SKM-1 (cell line): Measurements from ENCODE around the gene LNPEP.
"Not testable (repeated sequence)": the region's sequence is repeated elsewhere in the genome, so short reads cannot be mapped to it uniquely, and the experiment has no call there.

Experiments used
- DNase-seq: peaks from one replicate; lab custom pipeline; 2025; ENCODE audit not compliant: unreplicated experiment; lab: John Stamatoyannopoulos, UW

The LNPEP gene

GRCh38 chr5:96928931-96929708 lies 6.8 kb upstream of the LNPEP start:
- no peak for DNase-seq

DNA sequence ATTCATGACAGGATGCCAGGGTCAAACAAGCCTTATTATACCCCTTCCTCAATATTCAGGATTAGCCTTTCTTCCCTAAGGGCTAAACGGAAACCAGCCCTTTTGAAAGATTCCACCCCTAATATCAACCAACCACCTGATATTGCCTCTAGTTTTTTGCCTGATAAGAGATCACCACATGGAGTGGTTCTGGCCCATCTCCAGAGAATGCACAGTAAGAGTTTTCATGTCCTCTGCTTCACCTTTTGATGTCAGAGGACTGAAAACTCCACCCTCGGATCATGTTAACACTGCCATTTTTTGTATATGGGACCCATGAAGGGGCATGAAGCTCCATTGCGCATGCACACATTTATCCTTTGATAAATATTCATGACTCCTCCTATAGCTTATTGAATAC lies 5.8 kb upstream of the LNPEP start:
- no peak for DNase-seq

DNA sequence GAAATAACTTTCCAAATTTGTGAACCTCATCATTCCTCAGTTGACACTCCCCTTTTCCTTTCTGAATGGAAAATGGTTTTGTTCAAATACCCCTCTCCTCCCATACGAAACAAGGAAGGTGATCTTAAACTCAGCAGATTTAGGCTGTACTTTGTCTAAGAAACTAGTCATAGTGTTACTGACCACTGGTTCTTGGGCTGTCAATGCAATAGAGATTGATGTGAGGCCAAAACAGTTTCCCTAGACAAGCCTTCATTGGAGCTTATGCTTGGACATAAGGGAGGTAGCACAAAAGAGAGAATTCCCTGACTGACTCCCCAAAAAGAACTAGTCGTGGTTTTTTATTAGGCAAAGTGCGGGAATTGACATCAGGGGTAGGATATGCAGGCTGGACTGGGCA lies 5.3 kb upstream of the LNPEP start:
- DNase-seq: no peak

DNA sequence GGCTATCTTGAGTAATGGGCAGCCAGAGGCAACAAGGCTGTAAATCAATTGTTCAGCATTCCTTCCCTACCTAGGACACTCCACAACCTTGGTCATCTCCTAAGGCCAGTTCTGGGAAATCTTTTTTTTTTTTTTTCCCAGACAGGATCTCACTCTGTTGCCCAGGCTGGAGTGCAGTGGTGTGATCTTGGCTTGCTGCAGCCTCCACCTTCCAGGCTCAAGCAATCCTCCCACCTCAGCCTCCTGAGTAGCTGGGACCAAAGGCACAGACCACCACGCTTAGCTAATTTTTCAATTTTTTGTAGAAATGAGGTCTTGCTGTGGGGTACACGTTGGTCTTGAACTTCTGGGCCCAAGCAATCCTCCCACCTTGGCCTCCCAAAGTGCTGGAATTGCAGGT lies 4.8 kb upstream of the LNPEP start:
- DNase-seq: not testable (repeated sequence)

- no peak for DNase-seq
Measured at GRCh38 chr5:96931605-96932004, 4.3 kb upstream of the LNPEP start.

- DNase-seq: no peak
Measured at GRCh38 chr5:96932026-96932425, 3.9 kb upstream of the LNPEP start.

- DNase-seq: no peak
Measured at GRCh38 chr5:96933764-96934707, 1.8 kb upstream of the LNPEP start.

DNA sequence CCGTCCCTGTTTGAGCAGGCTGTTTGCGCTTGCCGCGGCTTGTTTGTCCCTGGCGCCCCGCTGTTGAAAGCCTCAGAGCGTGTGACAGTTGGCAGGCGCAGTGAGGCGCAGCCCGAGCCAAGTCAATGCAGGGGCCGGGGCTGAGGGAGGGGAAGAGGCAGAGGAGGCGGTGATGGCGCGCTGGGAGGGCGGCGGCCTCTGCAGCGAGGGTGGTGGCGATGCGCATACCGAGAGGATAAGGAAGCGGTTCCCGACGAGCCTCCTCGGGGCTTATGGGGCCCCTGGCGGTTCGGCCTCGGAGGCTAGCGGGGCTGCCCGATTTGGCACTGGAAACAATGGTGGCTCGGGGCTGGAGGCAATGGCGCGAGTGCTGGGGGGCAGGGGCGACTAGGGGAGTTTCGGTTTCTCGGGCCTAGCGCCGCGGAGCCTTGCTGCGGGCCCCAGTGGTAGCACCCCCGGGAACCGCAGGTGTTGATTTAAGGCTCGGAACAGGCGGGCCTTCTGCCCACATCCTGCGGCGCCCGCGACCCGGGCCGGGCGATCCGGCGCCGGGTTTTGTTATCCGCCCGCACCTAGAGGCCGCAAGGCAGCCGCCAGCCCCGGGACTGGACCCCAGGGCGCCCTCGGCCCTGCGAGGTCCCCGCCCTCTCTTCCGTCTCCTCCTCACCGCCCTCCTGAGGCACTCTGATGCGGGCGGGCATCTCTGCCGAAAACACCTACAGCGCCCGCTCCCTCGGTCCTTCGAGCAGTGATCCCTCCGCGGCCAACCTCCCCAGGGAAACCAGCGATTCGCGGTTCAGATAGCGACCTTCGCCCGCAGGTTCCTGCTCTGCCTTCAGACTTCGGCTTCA lies 947 bp upstream of the LNPEP start:
- DNase-seq: peak; percentile 88

GRCh38 chr5:96936431-96937320 lies 796 bp downstream of the LNPEP start:
- DNase-seq: no peak

DNA sequence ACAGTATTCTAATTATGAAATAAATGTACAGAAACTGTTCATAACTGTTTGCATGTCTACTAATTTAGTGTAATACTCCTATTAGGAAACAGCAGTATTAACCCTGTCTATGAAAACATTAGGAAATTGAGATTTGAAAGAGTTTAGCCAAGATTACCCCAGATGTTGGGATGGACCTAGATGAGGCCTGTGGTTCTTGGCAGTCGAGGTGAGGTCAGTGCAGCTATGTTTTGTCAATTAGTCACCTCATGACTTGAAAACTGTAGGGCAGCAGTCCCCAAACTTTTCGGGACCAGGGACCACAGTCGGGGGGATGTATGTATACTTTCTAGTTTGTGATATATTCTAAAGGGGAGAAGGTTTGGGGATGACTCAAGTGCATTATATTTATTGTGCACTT lies 4.7 kb downstream of the LNPEP start:
- DNase-seq: no peak

GRCh38 chr5:96941140-96941539 lies 5.3 kb downstream of the LNPEP start:
- DNase-seq: no peak

GRCh38 chr5:96942078-96942477 lies 6.2 kb downstream of the LNPEP start:
- DNase-seq: no peak

DNA sequence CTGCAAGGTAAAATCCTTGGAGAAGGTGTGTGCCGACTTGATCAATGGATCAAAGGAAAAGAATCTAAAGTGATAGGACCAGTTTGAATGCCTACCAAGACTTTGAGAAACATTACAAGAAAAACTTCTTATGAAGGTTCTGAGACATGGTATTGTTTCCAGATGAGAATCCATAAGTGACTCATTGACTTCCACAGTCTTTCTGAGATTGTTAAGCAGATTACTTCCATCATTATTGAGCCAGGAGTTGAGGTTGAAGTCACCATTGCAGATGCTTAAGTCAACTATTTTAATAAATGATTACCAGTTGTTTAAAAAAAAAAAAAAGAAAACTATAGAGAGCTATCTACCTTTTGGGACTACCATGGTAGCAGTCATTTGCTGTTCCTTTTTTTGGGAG lies 7.0 kb downstream of the LNPEP start:
- DNase-seq: no peak

DNA sequence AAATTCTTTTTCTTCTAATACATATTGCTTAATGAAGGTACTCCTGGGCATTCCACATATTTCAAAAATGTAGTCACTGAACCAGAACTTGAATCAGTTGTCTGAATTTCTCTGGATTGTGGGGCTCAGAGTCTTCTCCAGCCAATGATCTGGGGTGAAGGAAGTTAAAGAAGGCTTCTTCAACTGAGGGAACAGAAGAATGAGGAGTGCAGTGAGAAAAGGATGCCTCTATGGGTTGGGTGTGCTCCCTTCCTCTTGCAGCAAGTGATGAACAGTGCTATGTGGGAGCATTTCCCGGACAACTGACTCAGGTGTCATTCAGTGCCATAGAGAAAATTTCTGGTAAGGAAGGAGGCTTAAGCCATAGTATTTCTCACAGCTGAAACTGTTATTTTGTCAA lies 7.9 kb downstream of the LNPEP start:
- no peak for DNase-seq

- no peak for DNase-seq
Measured at GRCh38 chr5:96945144-96945897, 9.4 kb downstream of the LNPEP start.

GRCh38 chr5:96946381-96946780 lies 10.5 kb downstream of the LNPEP start:
- no peak for DNase-seq

DNA sequence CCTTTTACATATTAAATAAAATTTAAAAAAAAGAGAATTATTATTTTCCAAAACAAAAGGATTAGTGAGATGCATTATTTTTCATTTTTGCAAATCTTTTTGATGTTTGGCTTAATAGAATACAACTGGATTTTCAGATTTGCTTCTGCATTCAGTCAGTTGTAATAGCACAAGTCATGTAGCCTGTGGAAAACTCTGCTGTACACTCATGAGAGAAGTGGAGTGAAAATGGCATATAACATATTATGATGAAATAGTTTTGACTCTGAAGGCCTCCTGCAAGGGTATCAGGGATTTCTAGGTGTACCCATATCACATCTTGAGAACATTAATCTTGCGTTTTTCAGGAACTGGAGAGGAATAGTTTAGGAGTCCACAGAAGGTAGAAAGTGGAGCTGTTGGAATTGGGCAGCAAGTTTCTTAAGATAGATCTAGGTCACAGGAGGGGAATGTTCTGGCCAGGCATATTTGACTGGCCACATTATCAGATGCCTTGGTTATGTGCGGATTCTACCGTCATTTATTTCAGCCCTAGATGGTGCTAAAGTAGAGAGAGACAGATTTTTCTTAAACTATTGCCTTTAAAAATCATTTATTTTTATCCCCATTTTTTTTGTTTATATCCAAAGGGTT lies 16.4 kb downstream of the LNPEP start:
- no peak for DNase-seq

DNA sequence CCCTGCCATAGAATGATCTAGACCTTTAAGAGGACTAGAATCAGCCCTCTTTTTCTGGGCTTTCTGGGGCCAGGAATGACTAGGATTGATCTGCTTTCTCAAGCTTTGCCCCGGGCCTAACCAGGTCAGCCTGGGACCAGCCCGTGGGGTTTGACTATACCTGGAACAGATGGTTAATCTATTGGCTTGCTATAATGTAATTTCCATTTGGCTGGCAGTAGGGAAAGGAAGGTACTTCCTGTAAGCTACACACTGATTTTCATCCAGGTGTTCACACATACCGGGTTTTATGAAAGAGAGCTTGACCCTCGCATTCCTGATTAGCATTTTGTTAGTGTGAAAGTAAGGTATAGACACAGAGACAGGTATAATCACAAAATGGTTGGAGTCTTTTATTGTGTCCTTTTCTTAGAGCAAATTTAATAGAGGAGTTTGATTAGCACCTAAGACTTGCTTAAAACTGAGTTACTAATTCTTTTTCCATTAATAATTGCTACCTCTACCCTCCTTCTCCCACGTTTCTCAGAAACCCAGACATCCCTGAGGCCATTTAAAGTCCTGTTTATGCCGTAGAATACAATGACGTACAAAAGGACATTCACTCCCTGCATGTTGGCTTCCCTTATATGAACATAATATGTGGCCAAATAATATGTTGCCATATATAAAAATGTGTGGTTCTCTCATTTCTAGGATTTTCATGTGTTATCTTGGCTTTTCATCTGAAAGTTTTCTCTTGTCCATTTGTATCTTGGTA lies 17.3 kb downstream of the LNPEP start:
- no peak for DNase-seq
